GM21381 (cell line): ENCODE data around the gene KCNA10.
"Not testable (repeated sequence)": the region's sequence is repeated elsewhere in the genome, so short reads cannot be mapped to it uniquely, and the experiment has no call there.

Source experiments
- ATAC-seq: cut with Tn5 transposase; IDR thresholded peaks from one replicate; pipeline ENCODE4 v1.9.1; 2021; ENCODE audit warnings: mild to moderate bottlenecking, moderate library complexity; ENCODE audit not compliant: unreplicated experiment

KCNA10 gene

GRCh38 chr1:110538075-110538474, 19.1 kb upstream of the KCNA10 start:
- no peak for ATAC-seq

GRCh38 chr1:110535985-110536384, 17.0 kb upstream of the KCNA10 start:
- ATAC-seq, result no peak

- ATAC-seq, result no peak
These were observed 14.3 kb upstream of the KCNA10 start for GRCh38 chr1:110533230-110533629.

- no peak for ATAC-seq
These were observed 10.0 kb upstream of the KCNA10 start for GRCh38 chr1:110529011-110529410.

- no peak for ATAC-seq
These were observed 7.3 kb upstream of the KCNA10 start for GRCh38 chr1:110526201-110526780.

- ATAC-seq, result no peak
These were observed 6.2 kb upstream of the KCNA10 start for GRCh38 chr1:110525249-110525595.

GRCh38 chr1:110524311-110525248, 5.6 kb upstream of the KCNA10 start:
- no peak for ATAC-seq

GRCh38 chr1:110523011-110523410, 4.0 kb upstream of the KCNA10 start:
- no peak for ATAC-seq

- ATAC-seq, result no peak
These were observed 3.6 kb upstream of the KCNA10 start for GRCh38 chr1:110522560-110522959.

GRCh38 chr1:110520827-110521226, 1.9 kb upstream of the KCNA10 start:
- no peak for ATAC-seq

- ATAC-seq, result no peak
These were observed 3.1 kb downstream of the KCNA10 start for GRCh38 chr1:110515891-110516290.

GRCh38 chr1:110515041-110515440, 3.9 kb downstream of the KCNA10 start:
- ATAC-seq, result no peak

- ATAC-seq, result no peak
These were observed 5.5 kb downstream of the KCNA10 start for GRCh38 chr1:110513511-110513910.

GRCh38 chr1:110511436-110511835, 7.5 kb downstream of the KCNA10 start:
- no peak for ATAC-seq

GRCh38 chr1:110510921-110511320, 8.1 kb downstream of the KCNA10 start:
- not testable (repeated sequence) for ATAC-seq

GRCh38 chr1:110509655-110510054, 9.3 kb downstream of the KCNA10 start:
- ATAC-seq, result no peak

- no peak for ATAC-seq
These were observed 10.7 kb downstream of the KCNA10 start for GRCh38 chr1:110508028-110508940.

GRCh38 chr1:110506541-110506940, 12.4 kb downstream of the KCNA10 start:
- no peak for ATAC-seq

GRCh38 chr1:110505596-110505995, 13.4 kb downstream of the KCNA10 start:
- ATAC-seq, result no peak

GRCh38 chr1:110504226-110504625, 14.7 kb downstream of the KCNA10 start:
- ATAC-seq, result no peak

GRCh38 chr1:110503471-110503870, 15.5 kb downstream of the KCNA10 start:
- ATAC-seq, result no peak
